NCI-H146 (cell line): ENCODE data around the gene CHN2.

Experiments used
- DNase-seq: peaks from one replicate; lab custom pipeline; 2025; lab: John Stamatoyannopoulos, UW

CHN2 gene

GRCh38 chr7:29469976-29470557 is 275.5 kb downstream of the CHN2 start:
- DNase-seq: no peak

- DNase-seq: no peak
Measured at GRCh38 chr7:29471444-29472138, 277.0 kb downstream of the CHN2 start.

DNA sequence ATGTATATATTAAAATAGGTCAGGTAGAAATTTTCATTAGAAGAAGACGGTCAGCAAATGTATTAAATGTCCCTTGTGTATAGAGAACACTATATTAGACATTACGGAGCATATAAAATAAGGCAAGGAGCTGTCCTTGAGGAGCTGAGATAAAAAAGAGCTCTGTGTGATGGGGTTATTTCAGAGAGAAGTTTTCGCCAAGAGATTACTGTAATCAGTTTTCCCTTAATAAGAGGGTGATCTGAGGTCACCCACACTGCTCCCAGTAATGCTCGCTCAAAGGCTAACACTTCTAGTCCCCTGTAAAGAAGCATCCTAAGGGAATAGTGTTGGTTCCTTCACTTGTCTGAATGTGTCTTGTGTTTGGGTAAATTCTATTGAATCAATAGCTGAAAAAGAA is 282.3 kb downstream of the CHN2 start:
- DNase-seq: no peak

- no peak for DNase-seq
Measured at GRCh38 chr7:29478226-29478625, 283.7 kb downstream of the CHN2 start.

DNA sequence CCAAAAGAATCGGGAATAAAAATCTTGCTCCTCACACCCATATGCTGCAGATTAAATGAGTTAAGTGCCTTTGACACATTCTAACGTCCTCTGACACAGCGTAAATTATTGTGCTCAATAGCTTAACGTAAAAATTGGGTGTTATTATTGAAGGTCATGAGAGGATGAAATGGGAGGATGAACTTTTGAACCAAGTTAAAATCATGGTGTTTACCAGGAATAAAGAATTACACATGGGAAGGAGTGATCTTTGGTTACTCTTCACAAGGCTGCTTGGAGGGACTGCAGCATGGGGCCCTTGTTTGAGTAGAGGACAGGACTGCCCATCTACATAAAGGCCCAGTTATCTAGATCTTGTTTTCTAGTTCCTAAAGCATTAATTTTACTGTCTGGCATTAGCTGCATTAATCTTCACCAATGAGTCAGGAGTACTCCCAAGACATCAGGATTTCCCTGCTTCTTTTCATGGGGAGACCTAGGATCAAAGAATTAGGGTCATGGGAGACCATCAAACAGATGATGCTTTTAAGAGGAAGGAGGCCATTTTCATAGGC is 284.2 kb downstream of the CHN2 start:
- DNase-seq: no peak

GRCh38 chr7:29479301-29480200 is 285.0 kb downstream of the CHN2 start:
- DNase-seq: no peak

DNA sequence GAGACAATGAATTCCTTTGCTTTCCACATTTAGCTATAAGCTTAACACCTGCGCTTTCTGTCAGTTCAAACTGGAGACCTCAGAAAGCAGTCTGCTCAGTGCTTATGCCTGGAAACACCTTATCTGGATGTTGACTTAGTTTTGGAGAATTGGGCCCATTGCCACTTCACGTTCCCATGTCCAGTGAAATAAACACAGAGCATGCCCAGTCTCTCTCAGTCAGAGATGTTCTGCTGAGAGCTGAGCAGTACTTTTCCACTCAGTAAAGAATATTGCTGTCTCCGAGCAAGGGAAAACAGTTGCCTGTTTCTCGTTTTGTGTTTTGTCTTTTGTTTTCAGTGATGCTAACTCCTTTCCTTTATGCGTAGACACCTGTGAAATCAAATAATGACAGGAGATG is 285.9 kb downstream of the CHN2 start:
- no peak for DNase-seq

- no peak for DNase-seq
Measured at GRCh38 chr7:29480934-29481651, 286.5 kb downstream of the CHN2 start.

- DNase-seq: no peak
Measured at GRCh38 chr7:29482056-29482455, 287.5 kb downstream of the CHN2 start.

- no peak for DNase-seq
Measured at GRCh38 chr7:29483219-29484104, 288.9 kb downstream of the CHN2 start.

GRCh38 chr7:29484280-29484679 is 289.7 kb downstream of the CHN2 start:
- DNase-seq: no peak

- peak; percentile 66 for DNase-seq
Measured at GRCh38 chr7:29485339-29486190, 291.0 kb downstream of the CHN2 start.

GRCh38 chr7:29486191-29486700 is 291.7 kb downstream of the CHN2 start:
- no peak for DNase-seq

DNA sequence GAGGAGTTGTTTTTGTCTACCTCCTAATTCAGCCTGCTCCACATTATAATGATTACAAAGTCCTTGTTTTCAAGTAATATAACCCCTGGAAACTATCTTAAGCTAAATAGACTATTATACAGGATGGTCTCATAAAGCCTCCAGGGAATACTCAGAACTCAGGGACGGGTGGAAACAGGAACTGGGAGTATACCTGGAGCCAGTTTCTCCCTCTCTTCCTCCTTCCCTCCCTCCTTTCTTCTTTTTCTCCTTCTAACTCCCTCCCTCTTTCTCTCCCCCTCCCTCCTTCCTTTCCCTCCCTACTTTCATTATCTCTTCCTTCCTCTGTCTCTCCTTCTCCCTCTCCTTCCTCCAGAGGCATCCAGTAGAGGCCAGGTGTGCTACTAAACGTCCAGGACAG is 292.8 kb downstream of the CHN2 start:
- no peak for DNase-seq

- DNase-seq: no peak
Measured at GRCh38 chr7:29488203-29488970, 293.8 kb downstream of the CHN2 start.

DNA sequence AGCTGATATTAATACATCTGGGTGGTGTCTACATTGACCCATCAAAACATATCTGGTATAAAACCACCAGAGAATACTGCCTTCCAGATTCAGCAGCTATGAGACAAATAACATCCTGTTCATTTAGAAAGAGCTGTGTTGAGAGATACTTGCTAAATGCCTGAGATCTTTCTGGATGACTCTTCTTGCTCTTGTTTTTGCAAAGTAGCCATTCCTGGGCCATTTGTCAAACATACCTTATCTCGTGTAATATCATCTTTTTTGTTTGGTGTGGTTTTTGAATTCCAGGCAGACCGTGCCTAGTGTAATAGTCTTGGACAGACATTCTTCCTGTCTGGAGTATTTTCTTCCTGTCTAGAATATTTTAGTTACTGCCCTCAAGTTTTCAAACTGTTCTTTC is 294.4 kb downstream of the CHN2 start:
- no peak for DNase-seq

GRCh38 chr7:29490094-29490607 is 295.6 kb downstream of the CHN2 start:
- DNase-seq: no peak

DNA sequence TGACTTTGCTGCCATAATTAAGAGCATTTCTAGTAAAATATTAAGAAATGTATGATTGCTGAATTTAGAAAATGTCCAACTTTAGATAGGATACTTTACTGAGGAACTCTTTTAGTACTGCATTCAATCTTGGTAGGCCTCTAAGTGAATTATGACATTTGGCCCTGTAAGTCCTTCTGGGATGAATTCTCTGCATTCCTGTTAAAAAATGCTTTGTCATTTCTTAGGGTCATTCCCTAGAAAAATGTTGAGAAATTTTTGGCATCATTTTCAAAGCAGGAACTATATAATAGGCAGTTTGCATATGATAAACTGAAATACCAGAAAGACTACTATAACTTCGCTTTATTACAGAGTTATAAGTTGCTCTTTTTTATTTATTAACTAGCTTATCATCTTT is 299.8 kb downstream of the CHN2 start:
- DNase-seq: no peak

- peak; percentile 53 for DNase-seq
Measured at GRCh38 chr7:29495653-29496052, 301.1 kb downstream of the CHN2 start.
